PFSK-1 (cell line): ENCODE results near the gene PALLD.

Source experiments
- FOXP2 ChIP-seq: optimal IDR thresholded peaks from 2 replicates; pipeline ENCODE3; 2011; ENCODE audit warnings: borderline replicate concordance, control low read depth, inconsistent platforms; ENCODE audit not compliant: insufficient read depth; ENCODE audit errors: extremely low read length, extremely low read depth
- POLR2AphosphoS5 ChIP-seq: IDR thresholded peaks from 2 replicates; pipeline ENCODE4 v1.6.1; 2012; ENCODE audit warnings: low read depth, mild to moderate bottlenecking, control low read depth, low read length, moderate library complexity
- SIN3A ChIP-seq: IDR thresholded peaks from 2 replicates; pipeline ENCODE4 v1.6.1; 2012; ENCODE audit warnings: mild to moderate bottlenecking, low read length, moderate library complexity, borderline replicate concordance; ENCODE audit not compliant: insufficient read depth
- TAF1 ChIP-seq: IDR thresholded peaks from 2 replicates; pipeline ENCODE4 v1.6.1; 2012; ENCODE audit warnings: low read length, control low read depth, borderline replicate concordance; ENCODE audit not compliant: insufficient read depth
- TF ChIP-seq, protein P1 (sequence below), 2 experiments: IDR thresholded peaks; 2 replicates each; pipeline versions ENCODE4 v1.6.1 to v1.8.0; 2011 to 2012; ENCODE audit warnings: low read depth in 2 of 2, low read length in 2 of 2, control low read depth in 1 of 2, inconsistent platforms in 1 of 2, mild to moderate bottlenecking in 1 of 2, moderate library complexity in 1 of 2; ENCODE audit not compliant: insufficient read depth in 1 of 2

DNA sequence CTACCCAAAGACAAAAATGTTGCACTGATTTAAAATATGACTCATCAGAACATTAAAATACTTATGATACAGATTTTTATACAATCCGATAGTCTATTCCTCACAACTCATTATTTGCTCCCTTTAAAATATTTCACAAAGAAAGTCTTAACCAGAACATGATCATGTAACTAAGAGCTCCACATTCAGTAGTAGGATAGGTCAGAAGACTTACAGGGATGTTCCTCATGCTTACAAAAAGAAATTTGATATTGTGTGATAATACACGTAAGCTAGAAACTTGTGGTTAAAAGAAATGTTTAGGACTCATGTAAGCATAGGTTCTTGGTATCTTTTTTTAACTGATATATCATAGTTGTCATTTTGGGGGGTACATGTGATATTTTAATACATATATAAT, 235.9 kb downstream of the PALLD start:
- TF ChIP-seq POLR2AphosphoS5, result no peak
- TF ChIP-seq SIN3A, result no peak
- TF ChIP-seq, protein P1, sequence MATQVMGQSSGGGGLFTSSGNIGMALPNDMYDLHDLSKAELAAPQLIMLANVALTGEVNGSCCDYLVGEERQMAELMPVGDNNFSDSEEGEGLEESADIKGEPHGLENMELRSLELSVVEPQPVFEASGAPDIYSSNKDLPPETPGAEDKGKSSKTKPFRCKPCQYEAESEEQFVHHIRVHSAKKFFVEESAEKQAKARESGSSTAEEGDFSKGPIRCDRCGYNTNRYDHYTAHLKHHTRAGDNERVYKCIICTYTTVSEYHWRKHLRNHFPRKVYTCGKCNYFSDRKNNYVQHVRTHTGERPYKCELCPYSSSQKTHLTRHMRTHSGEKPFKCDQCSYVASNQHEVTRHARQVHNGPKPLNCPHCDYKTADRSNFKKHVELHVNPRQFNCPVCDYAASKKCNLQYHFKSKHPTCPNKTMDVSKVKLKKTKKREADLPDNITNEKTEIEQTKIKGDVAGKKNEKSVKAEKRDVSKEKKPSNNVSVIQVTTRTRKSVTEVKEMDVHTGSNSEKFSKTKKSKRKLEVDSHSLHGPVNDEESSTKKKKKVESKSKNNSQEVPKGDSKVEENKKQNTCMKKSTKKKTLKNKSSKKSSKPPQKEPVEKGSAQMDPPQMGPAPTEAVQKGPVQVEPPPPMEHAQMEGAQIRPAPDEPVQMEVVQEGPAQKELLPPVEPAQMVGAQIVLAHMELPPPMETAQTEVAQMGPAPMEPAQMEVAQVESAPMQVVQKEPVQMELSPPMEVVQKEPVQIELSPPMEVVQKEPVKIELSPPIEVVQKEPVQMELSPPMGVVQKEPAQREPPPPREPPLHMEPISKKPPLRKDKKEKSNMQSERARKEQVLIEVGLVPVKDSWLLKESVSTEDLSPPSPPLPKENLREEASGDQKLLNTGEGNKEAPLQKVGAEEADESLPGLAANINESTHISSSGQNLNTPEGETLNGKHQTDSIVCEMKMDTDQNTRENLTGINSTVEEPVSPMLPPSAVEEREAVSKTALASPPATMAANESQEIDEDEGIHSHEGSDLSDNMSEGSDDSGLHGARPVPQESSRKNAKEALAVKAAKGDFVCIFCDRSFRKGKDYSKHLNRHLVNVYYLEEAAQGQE (IDR thresholded peaks at IDR 0.05; ENCODE audit: insufficient read depth in 1 of 2, low read depth in 2 of 2, low read length in 2 of 2), result no peak
- no peak for TF ChIP-seq TAF1
- no peak for TF ChIP-seq FOXP2
